Measurements from ENCODE around the gene CFB. TPM values are rescaled to one million over a fixed set of nuclear protein-coding genes. Genes with fewer than 3 reads are reported as not detected.

CFB gene
- total and polyA plus RNA-seq, 9 of the 15 experiments (the other 6 are each of a cell fraction or from before 2014, with no cell fraction given), result 0.08 to 0.91 (median 0.22) TPM; not detected in 4

DNA sequence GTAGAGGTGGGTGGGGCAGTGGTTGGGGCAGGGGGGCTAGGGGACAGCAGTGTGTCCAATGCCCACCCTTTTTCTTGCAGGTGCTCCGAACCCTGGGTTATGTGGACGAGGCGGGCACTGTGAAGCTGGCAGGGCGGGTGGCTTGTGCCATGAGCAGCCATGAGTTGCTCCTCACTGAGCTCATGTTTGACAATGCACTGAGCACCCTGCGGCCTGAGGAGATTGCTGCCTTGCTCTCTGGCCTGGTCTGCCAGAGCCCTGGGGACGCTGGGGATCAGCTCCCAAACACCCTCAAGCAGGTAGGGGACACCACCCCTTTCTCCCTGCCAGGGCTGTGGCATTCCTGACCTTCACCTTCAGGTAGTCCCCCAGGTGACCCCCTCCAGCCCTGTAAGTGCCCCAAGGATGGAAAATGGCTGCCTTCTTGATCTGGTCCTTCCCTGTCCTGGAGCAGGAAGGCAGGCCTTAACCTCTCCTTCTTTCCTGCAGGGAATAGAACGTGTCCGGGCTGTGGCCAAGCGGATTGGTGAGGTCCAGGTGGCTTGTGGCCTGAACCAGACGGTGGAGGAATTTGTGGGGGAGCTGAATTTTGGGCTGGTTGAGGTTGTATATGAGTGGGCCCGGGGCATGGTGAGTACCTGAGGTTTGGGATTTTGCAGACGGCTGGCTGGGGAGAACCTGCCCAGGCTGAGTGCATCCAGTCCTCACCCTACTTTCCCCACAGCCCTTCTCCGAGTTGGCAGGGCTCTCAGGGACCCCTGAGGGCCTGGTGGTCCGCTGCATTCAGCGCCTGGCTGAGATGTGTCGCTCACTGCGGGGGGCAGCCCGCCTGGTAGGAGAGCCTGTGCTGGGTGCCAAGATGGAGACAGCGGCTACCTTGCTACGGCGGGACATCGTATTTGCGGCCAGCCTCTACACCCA lies 23.2 kb downstream of the CFB start:
- H3K9me3 ChIP-seq (replicated peaks; ENCODE audit: control insufficient read depth, insufficient read depth, low read depth, low read length), result no peaks in the 10 kb centered on the region
- H3K27ac ChIP-seq (ENCODE audit: extremely low read depth, low read depth, low read length), result peak overlapping the region; percentile 84
- no peaks in the 10 kb centered on the region for H3K27me3 ChIP-seq (ENCODE audit: control insufficient read depth in 2 of 2, insufficient read depth in 2 of 2, low read length in 2 of 2)
- peak overlapping the region; percentile 84 to 90; a peak in 3 of 4 replicates for H3K9ac ChIP-seq (ENCODE audit: insufficient read depth in 1 of 2, low read depth in 2 of 2, low read length in 2 of 2)
- no peak for ATAC-seq
- H3K36me3 ChIP-seq (ENCODE audit: control insufficient read depth, insufficient read depth, low read length), result peaks cover 71% of the 10 kb centered on the region
- in situ Hi-C loops (cut with MboI), result no loop called here
- no peak overlapping the region for H2AFZ ChIP-seq (ENCODE audit: low read depth, low read length)
- ChIA-PET POLR2A (interaction anchor here (0.6 to 5.8 kb wide), 10 partner anchors 7 to 216 kb away, joined by 3 to 74 read pairs (median 3); partner anchors contain the start of genes NELFE and SKIC2), CTCF (ENCODE audit: low intra/inter-chr PET ratio) (no interaction called here)
- intact Hi-C loops (cut with micrococcal nuclease), result no loop called here
- FAIRE-seq, result no peak
- BruUV-seq (replicated peaks), result no TSS peak
- no peak overlapping the region for H3K4me3 ChIP-seq
- no peak for DNase-seq (ENCODE audit: extremely low read depth in 1 of 4, low spot score in 3 of 4)
- peaks cover 50 to 55% of the 10 kb centered on the region in 2 experiments; a peak in 4 of 5 replicates for H3K4me1 ChIP-seq (replicated peaks in 1 of 2; ENCODE audit: control insufficient read depth in 2 of 2, insufficient read depth in 2 of 2, low read length in 2 of 2)
- peaks cover 39% of the 10 kb centered on the region for H3K79me2 ChIP-seq (ENCODE audit: control insufficient read depth, insufficient read depth, low read length)
- 65% methylated on average over 23 of the region's 23 CpGs for WGBS (ENCODE audit: insufficient coverage, low coverage, missing lambda C conversion rate)
- H3K4me2 ChIP-seq (ENCODE audit: insufficient read depth, low read length), result peak overlapping the region; percentile 99
- no peaks in the 10 kb centered on the region for H4K20me1 ChIP-seq (replicated peaks; ENCODE audit: control insufficient read depth, insufficient read depth, low read length)
- no peaks in the 10 kb centered on the region for H3K9me1 ChIP-seq (ENCODE audit: control insufficient read depth, insufficient read depth, low read length)
- TF ChIP-seq, protein P1, sequence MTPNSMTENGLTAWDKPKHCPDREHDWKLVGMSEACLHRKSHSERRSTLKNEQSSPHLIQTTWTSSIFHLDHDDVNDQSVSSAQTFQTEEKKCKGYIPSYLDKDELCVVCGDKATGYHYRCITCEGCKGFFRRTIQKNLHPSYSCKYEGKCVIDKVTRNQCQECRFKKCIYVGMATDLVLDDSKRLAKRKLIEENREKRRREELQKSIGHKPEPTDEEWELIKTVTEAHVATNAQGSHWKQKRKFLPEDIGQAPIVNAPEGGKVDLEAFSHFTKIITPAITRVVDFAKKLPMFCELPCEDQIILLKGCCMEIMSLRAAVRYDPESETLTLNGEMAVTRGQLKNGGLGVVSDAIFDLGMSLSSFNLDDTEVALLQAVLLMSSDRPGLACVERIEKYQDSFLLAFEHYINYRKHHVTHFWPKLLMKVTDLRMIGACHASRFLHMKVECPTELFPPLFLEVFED (CRISPR knock-in tag; conservative IDR thresholded peaks at IDR 0.05), result 0 out of 2 replicates have a peak, but pooled peaks have one; percentile 56
- TF ChIP-seq, protein P2, sequence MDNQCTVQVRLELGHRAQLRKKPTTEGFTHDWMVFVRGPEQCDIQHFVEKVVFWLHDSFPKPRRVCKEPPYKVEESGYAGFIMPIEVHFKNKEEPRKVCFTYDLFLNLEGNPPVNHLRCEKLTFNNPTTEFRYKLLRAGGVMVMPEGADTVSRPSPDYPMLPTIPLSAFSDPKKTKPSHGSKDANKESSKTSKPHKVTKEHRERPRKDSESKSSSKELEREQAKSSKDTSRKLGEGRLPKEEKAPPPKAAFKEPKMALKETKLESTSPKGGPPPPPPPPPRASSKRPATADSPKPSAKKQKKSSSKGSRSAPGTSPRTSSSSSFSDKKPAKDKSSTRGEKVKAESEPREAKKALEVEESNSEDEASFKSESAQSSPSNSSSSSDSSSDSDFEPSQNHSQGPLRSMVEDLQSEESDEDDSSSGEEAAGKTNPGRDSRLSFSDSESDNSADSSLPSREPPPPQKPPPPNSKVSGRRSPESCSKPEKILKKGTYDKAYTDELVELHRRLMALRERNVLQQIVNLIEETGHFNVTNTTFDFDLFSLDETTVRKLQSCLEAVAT (IDR thresholded peaks at IDR 0.05), result peak in 1 of 2 experiments; percentile 16; a peak in 1 of 4 replicates
- TF ChIP-seq ZBTB33 (CRISPR knock-in tag; IDR thresholded peaks at IDR 0.05) (no peak), ERF (CRISPR knock-in tag; IDR thresholded peaks at IDR 0.05) (0 out of 2 replicates have a peak, but pooled peaks have one; percentile 44), MECOM (CRISPR knock-in tag; IDR thresholded peaks at IDR 0.05) (peak; percentile 30; the same call in 1 of the 2 replicates), IFI16 (CRISPR knock-in tag; IDR thresholded peaks at IDR 0.05) (0 out of 2 replicates have a peak, but pooled peaks have one; percentile 46), PKNOX1 (IDR thresholded peaks at IDR 0.05) (no peak), NCOR1 (IDR thresholded peaks at IDR 0.05) (no peak), PCBP2 (IDR thresholded peaks at IDR 0.05; ENCODE audit: low read depth, low read length, poor library complexity, severe bottlenecking) (no peak), SRSF3 (IDR thresholded peaks at IDR 0.05; ENCODE audit: insufficient read depth, low read length) (no peak), ZFX (CRISPR knock-in tag; IDR thresholded peaks at IDR 0.05) (0 out of 2 replicates have a peak, but pooled peaks have one; percentile 8), GABPB2 (CRISPR knock-in tag; conservative IDR thresholded peaks at IDR 0.05) (no peak), JUND (IDR thresholded peaks at IDR 0.05; ENCODE audit: borderline replicate concordance, low read depth, low read length) (no peak), JUND (tag; IDR thresholded peaks at IDR 0.05; ENCODE audit: borderline replicate concordance, low read depth, low read length) (no peak), TAL1 (IDR thresholded peaks at IDR 0.05) (no peak)
